GM19193 (cell line): ENCODE results near the gene NFATC1.

Experiments used
- POLR2A ChIP-seq: IDR thresholded peaks from 4 replicates; pipeline ENCODE4 v1.6.1; 2011; ENCODE audit not compliant: insufficient read depth, insufficient read length; ENCODE audit errors: extremely low read depth

NFATC1 gene

GRCh38 chr18:79513381-79514081, 117.8 kb downstream of the NFATC1 start:
- TF ChIP-seq POLR2A: no peak

DNA sequence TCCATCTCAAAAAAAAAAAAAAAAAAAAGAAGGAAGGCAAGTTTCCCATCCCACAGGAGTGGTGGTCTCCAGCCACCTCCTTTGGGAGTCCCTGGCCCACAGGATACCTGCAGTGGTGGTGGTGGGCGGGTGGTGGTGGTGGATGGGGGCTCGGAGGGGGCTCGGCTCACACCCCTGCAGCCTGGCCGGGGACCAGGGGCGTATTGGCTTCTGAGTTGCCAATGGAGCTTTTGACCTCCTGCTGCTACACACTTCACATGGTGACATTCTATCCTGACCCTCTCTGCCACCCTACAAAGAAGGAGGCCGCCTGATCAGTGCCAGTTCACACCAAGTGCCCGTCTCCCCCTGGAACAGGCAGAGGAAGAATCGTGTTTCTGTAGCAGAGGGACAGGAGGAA, 119.6 kb downstream of the NFATC1 start:
- no peak for TF ChIP-seq POLR2A

DNA sequence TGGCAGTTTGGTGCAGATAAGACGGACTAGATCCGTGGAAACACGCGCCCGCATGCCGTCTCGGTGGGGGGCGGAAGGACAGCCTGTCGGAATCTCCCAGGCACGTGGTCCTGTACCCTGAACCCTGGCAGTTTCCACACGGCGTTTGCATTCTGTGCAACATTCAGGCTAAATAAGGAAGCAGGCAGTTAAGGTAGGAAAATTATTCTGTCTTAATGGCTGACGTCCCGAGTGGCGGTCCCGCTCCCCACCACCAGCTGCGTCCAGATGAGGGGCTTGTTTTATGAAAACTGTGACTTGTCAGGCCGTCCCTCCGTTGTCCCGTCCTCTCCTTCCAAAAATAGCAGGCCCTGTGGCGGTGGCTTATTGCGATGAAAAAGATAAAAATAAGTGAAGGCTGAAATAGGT, 120.2 kb downstream of the NFATC1 start:
- TF ChIP-seq POLR2A: no peak

- TF ChIP-seq POLR2A: no peak
Observed at GRCh38 chr18:79516441-79516931, 120.8 kb downstream of the NFATC1 start.

DNA sequence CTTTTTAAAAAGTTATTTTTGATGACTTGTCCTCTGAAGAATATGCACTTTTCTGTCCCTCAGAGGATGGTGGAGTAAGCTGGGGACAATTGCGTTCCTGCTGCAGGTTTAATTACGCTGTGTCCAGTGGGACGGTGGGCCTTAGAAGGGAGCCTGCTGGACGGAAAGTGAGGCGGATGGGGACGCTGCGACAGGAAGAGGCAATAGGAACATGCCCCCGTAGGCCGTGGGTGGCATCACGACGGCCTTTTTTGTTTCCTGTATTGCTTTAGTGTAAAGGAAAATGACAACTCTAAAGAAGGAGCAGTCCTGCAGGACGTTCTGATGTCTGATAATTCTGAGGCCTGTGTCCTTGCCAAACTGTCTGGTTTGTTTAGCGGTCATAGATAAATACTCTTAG, 121.6 kb downstream of the NFATC1 start:
- no peak for TF ChIP-seq POLR2A

DNA sequence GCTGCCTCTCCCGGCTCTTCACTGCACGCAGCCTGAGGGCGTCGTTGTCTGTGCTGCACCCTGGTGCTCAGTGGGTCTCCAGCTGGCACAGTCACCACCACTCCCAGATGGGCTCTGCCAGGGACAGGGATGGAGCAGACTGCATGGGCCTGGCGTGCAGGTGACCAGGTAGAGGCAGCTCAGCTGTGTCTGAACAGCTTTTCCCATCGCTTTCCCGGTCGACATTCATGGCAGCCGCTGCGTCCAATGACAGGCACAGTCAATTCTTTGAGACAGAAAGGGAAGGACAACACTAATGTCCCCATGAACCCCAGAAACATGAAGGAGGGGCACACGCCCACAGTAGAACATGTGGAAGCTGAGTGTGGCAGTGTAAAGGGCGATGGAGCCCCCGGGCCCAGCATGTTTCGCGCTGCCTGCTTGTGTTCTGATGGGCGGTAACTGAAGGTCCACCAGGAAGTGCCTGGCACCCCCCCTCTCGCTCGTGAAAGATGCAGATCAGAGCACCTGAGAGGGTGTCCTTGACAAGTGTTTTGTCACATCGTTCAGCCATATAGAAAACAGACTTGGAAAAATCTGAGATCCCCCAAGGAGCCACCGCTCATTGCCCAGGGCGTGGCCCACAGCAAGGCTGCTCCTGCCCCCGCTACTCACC, 122.4 kb downstream of the NFATC1 start:
- no peak for TF ChIP-seq POLR2A

DNA sequence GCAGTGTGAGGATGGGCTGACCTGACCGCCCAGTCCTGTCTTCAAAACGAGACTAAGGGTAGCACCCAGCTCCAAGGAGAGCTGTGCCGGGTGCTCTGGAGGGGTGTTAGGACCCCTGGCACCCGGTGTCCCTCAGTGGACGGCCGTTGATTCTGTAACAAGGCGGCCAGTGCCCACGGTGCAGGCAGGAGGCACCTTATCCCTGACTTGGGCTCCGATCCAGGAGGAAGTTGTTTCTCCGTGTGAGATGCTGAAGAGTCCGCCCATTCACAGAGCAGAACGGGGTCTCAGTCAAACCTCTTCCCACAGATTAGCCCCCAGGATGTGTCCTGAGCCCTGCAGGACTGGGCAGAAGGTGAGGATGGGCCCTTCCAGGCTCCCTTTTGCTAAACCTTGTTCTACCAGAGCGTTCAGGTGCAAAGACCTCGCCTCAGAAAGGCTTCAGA, 123.0 kb downstream of the NFATC1 start:
- TF ChIP-seq POLR2A: no peak

DNA sequence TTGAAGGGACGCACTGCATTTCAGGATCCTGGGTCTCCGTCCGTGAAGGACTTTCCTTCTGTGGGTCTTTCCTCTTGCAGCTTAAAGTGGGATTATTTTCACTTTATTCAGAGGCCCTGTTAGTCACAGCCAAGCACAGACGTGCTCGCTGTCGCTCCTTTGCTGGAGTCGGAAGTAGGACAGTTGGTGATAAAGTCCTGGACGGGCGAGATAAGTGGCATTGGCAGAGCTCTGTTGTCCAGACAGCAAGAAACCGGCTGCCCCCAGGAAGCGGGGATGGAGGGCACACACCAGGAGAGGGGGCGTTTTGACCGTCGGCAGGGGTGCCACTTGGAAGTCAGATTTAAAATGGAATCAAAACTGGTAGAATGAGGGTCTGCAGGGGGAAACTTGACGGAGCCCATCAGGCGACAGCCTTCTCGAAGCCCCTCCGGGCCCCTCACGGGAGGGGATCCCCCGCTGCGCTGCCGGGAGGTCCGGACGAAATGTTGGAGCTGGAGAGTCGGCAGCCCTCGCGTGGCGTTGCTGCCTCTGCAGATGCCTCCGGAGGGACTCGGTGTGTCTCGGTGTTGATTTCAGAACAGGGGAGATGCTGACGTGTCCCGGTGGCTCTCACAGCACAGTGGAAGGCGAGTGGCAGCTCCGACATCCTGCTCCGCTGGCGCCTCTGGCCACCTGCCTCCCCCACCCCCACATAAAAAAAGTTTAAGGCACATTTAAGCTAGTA, 124.2 kb downstream of the NFATC1 start:
- TF ChIP-seq POLR2A: no peak

GRCh38 chr18:79520478-79521390, 125.0 kb downstream of the NFATC1 start:
- TF ChIP-seq POLR2A: no peak

DNA sequence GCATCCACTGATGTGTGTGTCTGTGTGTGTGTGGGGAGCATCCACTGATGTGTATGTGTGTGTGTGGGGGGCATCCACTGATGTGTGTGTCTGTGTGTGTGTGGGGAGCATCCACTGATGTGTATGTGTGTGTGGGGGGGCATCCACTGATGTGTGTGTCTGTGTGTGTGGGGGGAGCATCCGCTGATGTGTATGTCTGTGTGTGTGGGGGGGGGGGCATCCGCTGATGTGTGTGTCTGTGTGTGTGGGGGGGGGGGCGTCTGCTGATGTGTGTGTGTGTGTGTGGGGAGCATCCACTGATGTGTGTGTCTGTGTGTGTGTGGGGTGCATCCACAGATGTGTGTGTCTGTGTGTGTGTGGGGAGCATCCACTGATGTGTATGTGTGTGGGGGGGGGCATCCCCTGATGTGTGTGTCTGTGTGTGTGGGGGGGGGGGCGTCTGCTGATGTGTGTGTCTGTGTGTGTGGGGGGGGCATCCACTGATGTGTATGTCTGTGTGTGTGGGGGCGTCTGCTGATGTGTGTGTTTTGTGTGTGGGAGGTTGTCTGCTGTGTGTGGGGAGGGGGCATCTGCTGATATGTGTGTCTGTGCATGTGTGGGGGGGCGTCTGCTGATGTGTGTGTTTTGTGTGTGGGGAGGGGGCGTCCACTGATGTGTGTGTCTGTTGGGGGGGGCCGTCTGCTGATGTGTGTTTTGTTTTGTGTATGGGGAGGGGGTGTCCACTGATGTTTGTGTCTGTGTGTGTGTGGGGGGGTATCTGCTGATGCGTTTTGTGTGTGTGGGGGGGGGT, 125.9 kb downstream of the NFATC1 start:
- no peak for TF ChIP-seq POLR2A

DNA sequence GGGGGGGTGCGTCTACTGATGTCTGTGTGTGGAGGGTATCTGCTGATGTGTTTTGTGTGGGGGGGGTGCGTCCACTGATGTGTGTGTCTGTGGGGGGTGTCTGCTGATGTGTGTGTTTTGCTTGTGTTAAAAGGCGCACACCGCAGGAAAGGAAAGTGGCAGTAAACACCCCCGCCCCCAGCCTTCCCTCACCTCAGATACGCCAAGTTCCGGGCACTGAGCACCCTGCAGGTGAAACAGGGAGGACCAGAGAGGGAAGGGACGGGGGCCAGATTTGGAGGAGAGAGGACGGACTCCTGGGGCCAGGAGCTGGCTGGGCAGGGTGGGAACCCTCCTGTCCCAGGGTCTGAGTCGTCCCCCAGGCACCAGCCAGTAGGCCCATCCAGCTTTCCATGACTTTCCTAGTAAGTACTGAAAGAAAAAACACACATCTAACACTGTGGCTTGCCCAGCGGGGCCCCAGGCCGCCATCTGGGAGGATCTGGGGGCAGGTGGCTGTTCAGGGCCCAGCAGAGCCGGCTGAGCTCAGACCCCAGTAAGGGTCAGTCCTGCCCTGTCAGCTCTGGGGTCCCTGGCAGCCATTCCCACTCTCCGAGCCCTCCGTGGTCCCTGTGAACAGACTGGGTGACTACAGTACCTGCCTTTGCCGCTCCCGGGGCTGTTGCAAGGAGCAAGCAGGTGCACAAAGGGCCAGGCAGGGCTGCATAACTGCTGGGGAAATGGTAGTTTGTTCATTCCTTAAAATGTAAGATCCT, 126.9 kb downstream of the NFATC1 start:
- TF ChIP-seq POLR2A: peak; percentile 20

DNA sequence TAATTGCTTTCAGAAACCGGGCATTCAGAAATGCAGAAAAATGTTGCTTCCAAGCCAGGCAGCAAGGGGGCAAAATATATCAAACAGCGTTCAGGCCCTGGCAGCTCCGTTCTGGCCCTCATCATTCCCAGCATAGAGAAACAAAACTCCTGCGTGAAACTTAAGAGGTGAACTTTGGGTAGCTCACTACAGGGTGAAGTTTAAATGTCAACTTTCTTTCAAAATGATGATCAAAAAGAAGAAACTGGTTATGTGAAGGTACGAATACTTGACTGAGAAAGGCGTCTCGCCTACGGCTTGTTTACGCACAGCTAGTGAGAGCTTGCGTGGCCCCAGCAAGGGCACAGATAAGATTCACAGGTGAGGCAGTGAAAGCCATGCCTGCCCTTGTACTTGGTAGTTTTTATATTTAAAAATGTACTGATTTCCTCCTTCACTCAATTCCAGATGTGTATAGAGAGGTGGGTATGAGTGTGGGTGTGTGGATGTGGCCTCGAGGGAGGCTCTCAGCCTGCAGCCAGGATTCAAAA, 127.5 kb downstream of the NFATC1 start:
- peak; percentile 3 for TF ChIP-seq POLR2A

GRCh38 chr18:79523736-79524180, 128.0 kb downstream of the NFATC1 start:
- TF ChIP-seq POLR2A: no peak
